IMR-90 (cell line): Measurements from ENCODE around the gene MMP24. TPM values are rescaled to one million over a fixed set of nuclear protein-coding genes. Genes with fewer than 3 reads are reported as not detected.
A peak's percentile ranks its signal among the peaks of the same experiment; 100 is the strongest.

ENCODE experiments used
- ATAC-seq: fragments of 200-7000 bp; cut with Tn5 transposase; 2 replicates; pipeline ENCODE4 v1.9.1; 2020; ENCODE audit warnings: low read depth, mild to moderate bottlenecking, moderate library complexity
- BruUV-seq: library from RNA; stranded (reverse); fragments of 400-500 nt; replicated peaks from 2 replicates; lab custom pipeline; 2021; lab: Mats Ljungman, UMichigan
- CTCF ChIA-PET: fragments of 300-600 bp; formaldehyde crosslinking; extraction: SDS; loops from one replicate; lab custom pipeline; 2021; ENCODE audit warnings: antibody characterized with exemption; lab: Yijun Ruan, JAX
- POLR2A ChIA-PET: fragments of 300-600 bp; sonication (Branson Sonifier 250); formaldehyde crosslinking; loops from one replicate; lab custom pipeline; 2022; ENCODE audit warnings: antibody characterized with exemption; ENCODE audit not compliant: unreplicated experiment; lab: Charles Lee
- DNase-seq: peaks from one replicate; pipeline ENCODE4 v3.0.0; 2013
- H2AFZ ChIP-seq: replicated peaks from 2 replicates; pipeline ENCODE3; 2013; ENCODE audit warnings: low read length, mild to moderate bottlenecking; ENCODE audit not compliant: poor library complexity
- H2AK5ac ChIP-seq: 2 replicates; pipeline ENCODE4 v1.6.1; 2013; ENCODE audit warnings: low read depth, low read length, inconsistent platforms
- H2AK9ac ChIP-seq: replicated peaks from 2 replicates; pipeline ENCODE3; 2013; ENCODE audit warnings: mild to moderate bottlenecking, low read depth, low read length, moderate library complexity; ENCODE audit not compliant: poor library complexity
- H2BK120ac ChIP-seq: 2 replicates; pipeline ENCODE4 v1.6.1; 2013; ENCODE audit warnings: low read depth, low read length, inconsistent platforms
- H2BK15ac ChIP-seq: 3 replicates; pipeline ENCODE4 v1.6.1; 2013; ENCODE audit warnings: low read depth, low read length, inconsistent platforms
- H2BK20ac ChIP-seq: 2 replicates; pipeline ENCODE4 v1.6.1; 2013; ENCODE audit warnings: low read depth, mild to moderate bottlenecking, inconsistent platforms, low read length, moderate library complexity
- H2BK5ac ChIP-seq: 2 replicates; pipeline ENCODE4 v1.6.1; 2013; ENCODE audit warnings: mild to moderate bottlenecking, low read depth, low read length, inconsistent platforms; ENCODE audit not compliant: poor library complexity, severe bottlenecking
- H3K14ac ChIP-seq: replicated peaks from 2 replicates; pipeline ENCODE4 v1.6.1; 2013; ENCODE audit warnings: low read depth, low read length, inconsistent platforms
- H3K18ac ChIP-seq: 2 replicates; pipeline ENCODE4 v1.6.1; 2013; ENCODE audit warnings: low read depth, low read length, control low read depth
- H3K23ac ChIP-seq: 2 replicates; pipeline ENCODE4 v1.6.1; 2013; ENCODE audit warnings: low read depth, low read length, inconsistent platforms
- H3K27ac ChIP-seq: 2 replicates; pipeline ENCODE4 v1.5.1; 2013; ENCODE audit warnings: mild to moderate bottlenecking, control low read depth, low read length; ENCODE audit not compliant: insufficient read depth
- H3K27me3 ChIP-seq: 2 replicates; pipeline ENCODE4 v1.6.1; 2013; ENCODE audit warnings: low read length; ENCODE audit not compliant: control insufficient read depth, insufficient read depth
- H3K36me3 ChIP-seq: 2 replicates; pipeline ENCODE4 v1.6.1; 2013; ENCODE audit warnings: low read length, mixed read lengths; ENCODE audit not compliant: control insufficient read depth, insufficient read depth
- H3K4ac ChIP-seq: 2 replicates; pipeline ENCODE4 v1.6.1; 2013; ENCODE audit warnings: low read depth, low read length, inconsistent platforms
- H3K4me1 ChIP-seq: 2 replicates; pipeline ENCODE4 v1.6.1; 2013; ENCODE audit warnings: low read length, mixed read lengths; ENCODE audit not compliant: control insufficient read depth, insufficient read depth
- H3K4me2 ChIP-seq: 2 replicates; pipeline ENCODE4 v1.6.1; 2013; ENCODE audit warnings: low read depth, mild to moderate bottlenecking, control low read depth, low read length, moderate library complexity
- H3K4me3 ChIP-seq: 2 replicates; pipeline ENCODE4 v1.5.1; 2013; ENCODE audit warnings: low read depth, mild to moderate bottlenecking, control low read depth, low read length, moderate library complexity; ENCODE audit not compliant: insufficient read depth
- H3K56ac ChIP-seq: 2 replicates; pipeline ENCODE4 v1.6.1; 2013; ENCODE audit warnings: low read length, inconsistent platforms; ENCODE audit not compliant: insufficient read depth; ENCODE audit errors: extremely low read depth
- H3K79me1 ChIP-seq, 2 experiments: 2 replicates each; pipeline ENCODE4 v1.6.1; 2013; ENCODE audit warnings: low read length in 2 of 2, inconsistent platforms in 1 of 2, low read depth in 1 of 2
- H3K9ac ChIP-seq: 2 replicates; pipeline ENCODE4 v1.6.1; 2013; ENCODE audit warnings: low read depth, low read length, control low read depth
- H3K9me1 ChIP-seq: 2 replicates; pipeline ENCODE4 v1.6.1; 2013; ENCODE audit warnings: low read length, inconsistent platforms; ENCODE audit not compliant: insufficient read depth
- H3K9me3 ChIP-seq: 2 replicates; pipeline ENCODE4 v1.6.1; 2013; ENCODE audit warnings: low read length; ENCODE audit not compliant: control insufficient read depth, insufficient read depth
- H4K20me1 ChIP-seq: 2 replicates; pipeline ENCODE4 v1.6.1; 2013; ENCODE audit warnings: low read length, inconsistent platforms; ENCODE audit not compliant: insufficient read depth
- H4K5ac ChIP-seq: 2 replicates; pipeline ENCODE4 v1.6.1; 2013; ENCODE audit warnings: mild to moderate bottlenecking, low read depth, low read length, control low read depth
- H4K8ac ChIP-seq, 2 experiments: 2 replicates each; pipeline ENCODE4 v1.6.1; 2013; ENCODE audit warnings: low read depth in 2 of 2, low read length in 2 of 2, control low read depth in 1 of 2, inconsistent platforms in 1 of 2
- H4K91ac ChIP-seq: 2 replicates; pipeline ENCODE4 v1.6.1; 2013; ENCODE audit warnings: low read depth, low read length, inconsistent platforms; ENCODE audit not compliant: insufficient read depth
- BHLHE40 ChIP-seq: fragments of 150-350 bp; IDR thresholded peaks from 2 replicates; pipeline ENCODE4 v1.6.1; 2016; ENCODE audit warnings: mild to moderate bottlenecking, low read depth, low read length
- CEBPB ChIP-seq: IDR thresholded peaks from 2 replicates; pipeline ENCODE4 v1.6.1; 2012; ENCODE audit warnings: low read depth, low read length, improper control_type of control experiment
- CHD1 ChIP-seq: IDR thresholded peaks from 2 replicates; pipeline ENCODE4 v1.6.1; 2012; ENCODE audit warnings: low read depth, low read length, improper control_type of control experiment
- FOS ChIP-seq: fragments of 150-350 bp; IDR thresholded peaks from 2 replicates; pipeline ENCODE4 v1.6.1; 2016; ENCODE audit warnings: low read depth, low read length
- MAFK ChIP-seq: IDR thresholded peaks from 2 replicates; pipeline ENCODE4 v1.6.1; 2012; ENCODE audit warnings: low read depth, low read length, improper control_type of control experiment
- MAZ ChIP-seq: IDR thresholded peaks from 2 replicates; pipeline ENCODE4 v1.6.1; 2012; ENCODE audit warnings: low read depth, mild to moderate bottlenecking, low read length, improper control_type of control experiment, moderate library complexity, borderline replicate concordance
- MXI1 ChIP-seq: IDR thresholded peaks from 2 replicates; pipeline ENCODE4 v1.6.1; 2012; ENCODE audit warnings: low read depth, mild to moderate bottlenecking, low read length, moderate library complexity, borderline replicate concordance
- NFE2L2 ChIP-seq: fragments of 150-350 bp; IDR thresholded peaks from 2 replicates; pipeline ENCODE4 v1.6.1; 2016; ENCODE audit warnings: low read depth, mild to moderate bottlenecking, low read length
- POLR2A ChIP-seq: IDR thresholded peaks from 2 replicates; pipeline ENCODE4 v1.6.1; 2012; ENCODE audit warnings: mild to moderate bottlenecking, low read depth, low read length
- RAD21 ChIP-seq: IDR thresholded peaks from 2 replicates; pipeline ENCODE4 v1.6.1; 2012; ENCODE audit warnings: low read length, improper control_type of control experiment
- RCOR1 ChIP-seq: IDR thresholded peaks from 2 replicates; pipeline ENCODE4 v1.6.1; 2012; ENCODE audit warnings: mild to moderate bottlenecking, low read length, improper control_type of control experiment; ENCODE audit not compliant: insufficient replicate concordance
- RFX5 ChIP-seq: IDR thresholded peaks from 2 replicates; pipeline ENCODE4 v1.8.0; 2012; ENCODE audit warnings: low read depth, mild to moderate bottlenecking, low read length, moderate library complexity
- SMC3 ChIP-seq: fragments of 150-350 bp; IDR thresholded peaks from 2 replicates; pipeline ENCODE4 v1.6.1; 2016; ENCODE audit warnings: low read depth, mild to moderate bottlenecking, antibody characterized with exemption, low read length, moderate library complexity
- WGBS, 2 experiments: methylation state at CpG; one replicate each; pipeline versions ENCODE4 v1.1.5 to v1.1.7; 2013; ENCODE audit warnings: missing lambda C conversion rate in 2 of 2; ENCODE audit not compliant: insufficient read length in 1 of 2; ENCODE audit errors: extremely low coverage in 2 of 2; 5-methylcytosine and 5-hydroxymethylcytosine counted together
- dilution Hi-C: fragments of 300-500 bp; cut with HindIII; formaldehyde crosslinking; loops from one replicate; pipeline ENCODE4 v1.14.3; 2018; ENCODE audit warnings: low sequenced_read_pairs; ENCODE audit not compliant: unreplicated experiment
- in situ Hi-C: fragments of 300-500 bp; cut with MboI; formaldehyde crosslinking; loops from 3 replicates; pipeline ENCODE4 v1.14.3; 2019; ENCODE audit warnings: low sequenced_read_pairs, inconsistent platforms, mixed read lengths
- intact Hi-C: fragments of 100-400 bp; cut with micrococcal nuclease; formaldehyde crosslinking; loops from 2 replicates; pipeline ENCODE4 v1.10.0; 2022
- polyA plus RNA-seq, 3 experiments: library from polyadenylated mRNA; depleted of rRNA; stranded (reverse); fragments of >200 nt; gene quantifications; 2 replicates each; pipeline ENCODE4 v1.2.3, GENCODE V29; 2012; ENCODE audit warnings: low replicate concordance in 1 of 3
- total RNA-seq: library from RNA; depleted of rRNA; stranded (reverse); fragments of >200 nt; gene quantifications from 2 replicates; pipeline ENCODE4 v1.2.3, GENCODE V29; 2012
- TF ChIP-seq, protein P1 (sequence below): fragments of 150-350 bp; IDR thresholded peaks from 2 replicates; pipeline ENCODE4 v1.6.1; 2017; ENCODE audit warnings: mild to moderate bottlenecking, antibody characterized with exemption, low read length, low read depth
- TF ChIP-seq, protein P2 (sequence below): fragments of 150-350 bp; IDR thresholded peaks from 2 replicates; pipeline ENCODE4 v1.6.1; 2016; ENCODE audit warnings: low read depth, mild to moderate bottlenecking, low read length, moderate library complexity, borderline replicate concordance
- TF ChIP-seq, protein P3 (sequence below): conservative IDR thresholded peaks from 2 replicates; pipeline ENCODE4 v1.5.1; 2012; ENCODE audit warnings: mild to moderate bottlenecking, low read depth, low read length, improper control_type of control experiment

MMP24 gene
- total and polyA plus RNA-seq, 2 of the 4 experiments (the other 2 are of a cell fraction), result 0.36 to 0.79 TPM

DNA sequence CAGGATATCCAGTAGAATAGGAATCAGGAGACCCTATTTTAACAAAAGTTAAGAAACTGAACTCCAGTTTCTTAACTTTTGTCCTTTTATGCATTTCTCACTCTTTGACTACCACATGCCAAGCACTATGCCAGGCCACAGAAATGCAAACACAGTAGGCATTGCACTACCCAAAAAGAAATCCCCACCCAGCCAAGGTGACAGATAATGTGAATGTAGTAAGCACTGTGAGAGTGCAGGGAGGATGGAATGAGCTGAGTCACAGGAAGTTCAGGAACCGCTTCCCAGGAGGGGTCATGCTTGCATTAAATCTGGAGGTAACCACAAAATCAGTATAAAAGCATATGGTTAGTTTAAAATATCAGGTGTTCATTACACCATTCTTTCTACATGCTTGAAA lies 85.8 kb downstream of the MMP24 start:
- Histone ChIP-seq H2BK120ac (peak overlapping the region; percentile 99), H3K9ac (no peak overlapping the region), H3K56ac (no peak overlapping the region), H3K27ac (no peak overlapping the region), H3K18ac (peak overlapping the region; percentile 62; the same call in 1 of the 2 replicates), H3K23ac (no peak overlapping the region), H2AFZ (no peak overlapping the region), H4K5ac (peak overlapping the region; percentile 49; the same call in 1 of the 2 replicates), H3K36me3 (no peaks in the 10 kb centered on the region), H3K4me1 (peaks cover 34% of the 10 kb centered on the region), H3K4ac (peak overlapping the region; percentile 78; the same call in 1 of the 2 replicates), H4K91ac (0 out of 2 replicates have a peak overlapping the region, but pooled peaks have one; percentile 35), H2BK20ac (peak overlapping the region; percentile 98; the same call in 1 of the 2 replicates), H3K27me3 (no peaks in the 10 kb centered on the region), H2AK5ac (no peak overlapping the region), H4K20me1 (no peaks in the 10 kb centered on the region), H3K79me1 (peaks cover 0 to 49% of the 10 kb centered on the region in 2 experiments; a peak in 2 of 4 replicates), H3K4me2 (peak overlapping the region; percentile 16; the same call in 1 of the 2 replicates), H2BK15ac (peak overlapping the region; percentile 62; the same call in 1 of the 3 replicates), H3K9me3 (no peaks in the 10 kb centered on the region), H2BK5ac (peak overlapping the region; percentile 84), H3K14ac (no peak overlapping the region), H4K8ac (peak overlapping the region; percentile 50 to 85; a peak in 2 of 4 replicates), H2AK9ac (no peak overlapping the region), H3K9me1 (peaks cover 41% of the 10 kb centered on the region), H3K4me3 (no peak overlapping the region)
- peak; percentile 72 for ATAC-seq
- intact Hi-C loops (no loop called here), in situ Hi-C loops (no loop called here), dilution Hi-C loops (no loop called here)
- ChIA-PET CTCF (no interaction called here), POLR2A (no interaction called here)
- TF ChIP-seq BHLHE40, result peak; percentile 70
- no peak for TF ChIP-seq POLR2A
- peak; percentile 87 for TF ChIP-seq RCOR1
- TF ChIP-seq, protein P1, sequence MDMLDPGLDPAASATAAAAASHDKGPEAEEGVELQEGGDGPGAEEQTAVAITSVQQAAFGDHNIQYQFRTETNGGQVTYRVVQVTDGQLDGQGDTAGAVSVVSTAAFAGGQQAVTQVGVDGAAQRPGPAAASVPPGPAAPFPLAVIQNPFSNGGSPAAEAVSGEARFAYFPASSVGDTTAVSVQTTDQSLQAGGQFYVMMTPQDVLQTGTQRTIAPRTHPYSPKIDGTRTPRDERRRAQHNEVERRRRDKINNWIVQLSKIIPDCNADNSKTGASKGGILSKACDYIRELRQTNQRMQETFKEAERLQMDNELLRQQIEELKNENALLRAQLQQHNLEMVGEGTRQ, result no peak
- TF ChIP-seq, protein P2, sequence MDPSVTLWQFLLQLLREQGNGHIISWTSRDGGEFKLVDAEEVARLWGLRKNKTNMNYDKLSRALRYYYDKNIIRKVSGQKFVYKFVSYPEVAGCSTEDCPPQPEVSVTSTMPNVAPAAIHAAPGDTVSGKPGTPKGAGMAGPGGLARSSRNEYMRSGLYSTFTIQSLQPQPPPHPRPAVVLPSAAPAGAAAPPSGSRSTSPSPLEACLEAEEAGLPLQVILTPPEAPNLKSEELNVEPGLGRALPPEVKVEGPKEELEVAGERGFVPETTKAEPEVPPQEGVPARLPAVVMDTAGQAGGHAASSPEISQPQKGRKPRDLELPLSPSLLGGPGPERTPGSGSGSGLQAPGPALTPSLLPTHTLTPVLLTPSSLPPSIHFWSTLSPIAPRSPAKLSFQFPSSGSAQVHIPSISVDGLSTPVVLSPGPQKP, result no peak
- TF ChIP-seq, protein P3, sequence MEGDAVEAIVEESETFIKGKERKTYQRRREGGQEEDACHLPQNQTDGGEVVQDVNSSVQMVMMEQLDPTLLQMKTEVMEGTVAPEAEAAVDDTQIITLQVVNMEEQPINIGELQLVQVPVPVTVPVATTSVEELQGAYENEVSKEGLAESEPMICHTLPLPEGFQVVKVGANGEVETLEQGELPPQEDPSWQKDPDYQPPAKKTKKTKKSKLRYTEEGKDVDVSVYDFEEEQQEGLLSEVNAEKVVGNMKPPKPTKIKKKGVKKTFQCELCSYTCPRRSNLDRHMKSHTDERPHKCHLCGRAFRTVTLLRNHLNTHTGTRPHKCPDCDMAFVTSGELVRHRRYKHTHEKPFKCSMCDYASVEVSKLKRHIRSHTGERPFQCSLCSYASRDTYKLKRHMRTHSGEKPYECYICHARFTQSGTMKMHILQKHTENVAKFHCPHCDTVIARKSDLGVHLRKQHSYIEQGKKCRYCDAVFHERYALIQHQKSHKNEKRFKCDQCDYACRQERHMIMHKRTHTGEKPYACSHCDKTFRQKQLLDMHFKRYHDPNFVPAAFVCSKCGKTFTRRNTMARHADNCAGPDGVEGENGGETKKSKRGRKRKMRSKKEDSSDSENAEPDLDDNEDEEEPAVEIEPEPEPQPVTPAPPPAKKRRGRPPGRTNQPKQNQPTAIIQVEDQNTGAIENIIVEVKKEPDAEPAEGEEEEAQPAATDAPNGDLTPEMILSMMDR, result no peak
- peak; percentile 80; the same call in 1 of the 2 replicates for TF ChIP-seq CEBPB
- TF ChIP-seq MAFK, result peak; percentile 54
- no peak for TF ChIP-seq CHD1
- peak; percentile 30; the same call in 1 of the 2 replicates for TF ChIP-seq MAZ
- TF ChIP-seq MXI1, result no peak
- TF ChIP-seq SMC3, result 0 out of 2 replicates have a peak, but pooled peaks have one; percentile 3
- no peak for TF ChIP-seq RFX5
- peak; percentile 33; the same call in 1 of the 2 replicates for TF ChIP-seq RAD21
- TF ChIP-seq FOS, result peak; percentile 70
- TF ChIP-seq NFE2L2, result peak; percentile 92
- WGBS, 2 experiments, result no CpG with 5 or more reads among the region's 1 CpG
- BruUV-seq, result no TSS peak
- peak; percentile 96 for DNase-seq
